ENCODE data around the gene MRPS11. TPM values are rescaled to one million over a fixed set of nuclear protein-coding genes. Genes with fewer than 3 reads are reported as not detected.

MRPS11 gene
- total and polyA plus RNA-seq, 2 donors from 2014 or later, result 35.2 to 96.8 TPM

DNA sequence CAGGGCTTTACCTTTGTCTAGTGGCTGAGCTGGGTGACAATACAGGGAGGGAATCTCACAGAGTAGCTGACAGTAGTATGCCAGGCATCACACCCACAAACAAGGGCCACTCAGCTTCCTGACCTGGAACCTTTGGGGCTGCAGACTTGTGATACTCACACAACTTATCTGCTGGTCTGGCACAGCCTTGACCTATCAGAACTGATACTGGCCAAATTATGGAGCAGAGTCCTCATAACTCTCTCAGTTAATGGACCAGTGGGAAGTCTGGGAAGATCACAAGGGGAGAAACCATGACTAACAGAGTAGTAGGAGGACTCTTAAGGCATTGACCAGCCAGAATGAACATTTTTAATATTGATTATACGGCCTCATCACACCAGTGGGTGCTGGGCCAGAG lies 19.8 kb upstream of the MRPS11 start:
- Histone ChIP-seq H3K36me3 (ENCODE audit: control insufficient read depth in 2 of 3, insufficient read depth in 3 of 3, low read length in 3 of 3) (no peaks in the 10 kb centered on the region), H3K9me3 (ENCODE audit: control insufficient read depth in 2 of 3, insufficient read depth in 1 of 3, low read length in 3 of 3) (peaks cover 0 to 7% (median 0%) of the 10 kb centered on the region in 3 donors), H3K27ac (ENCODE audit: low read depth in 2 of 2, low read length in 2 of 2) (no peak overlapping the region), H3K9ac (ENCODE audit: low read length in 3 of 3) (no peak overlapping the region), H3K4me1 (ENCODE audit: control insufficient read depth in 2 of 3, insufficient read depth in 2 of 3, low read depth in 1 of 3, low read length in 3 of 3) (no peaks in the 10 kb centered on the region), H3K27me3 (ENCODE audit: control insufficient read depth, insufficient read depth, low read length) (no peaks in the 10 kb centered on the region), H3K4me3 (ENCODE audit: low read length in 3 of 3) (no peak overlapping the region)
- FAIRE-seq (no peak), DNase-seq (no peak)
- intact Hi-C loops (cut with DNase I), result no loop called here
- TF ChIP-seq, protein P1, sequence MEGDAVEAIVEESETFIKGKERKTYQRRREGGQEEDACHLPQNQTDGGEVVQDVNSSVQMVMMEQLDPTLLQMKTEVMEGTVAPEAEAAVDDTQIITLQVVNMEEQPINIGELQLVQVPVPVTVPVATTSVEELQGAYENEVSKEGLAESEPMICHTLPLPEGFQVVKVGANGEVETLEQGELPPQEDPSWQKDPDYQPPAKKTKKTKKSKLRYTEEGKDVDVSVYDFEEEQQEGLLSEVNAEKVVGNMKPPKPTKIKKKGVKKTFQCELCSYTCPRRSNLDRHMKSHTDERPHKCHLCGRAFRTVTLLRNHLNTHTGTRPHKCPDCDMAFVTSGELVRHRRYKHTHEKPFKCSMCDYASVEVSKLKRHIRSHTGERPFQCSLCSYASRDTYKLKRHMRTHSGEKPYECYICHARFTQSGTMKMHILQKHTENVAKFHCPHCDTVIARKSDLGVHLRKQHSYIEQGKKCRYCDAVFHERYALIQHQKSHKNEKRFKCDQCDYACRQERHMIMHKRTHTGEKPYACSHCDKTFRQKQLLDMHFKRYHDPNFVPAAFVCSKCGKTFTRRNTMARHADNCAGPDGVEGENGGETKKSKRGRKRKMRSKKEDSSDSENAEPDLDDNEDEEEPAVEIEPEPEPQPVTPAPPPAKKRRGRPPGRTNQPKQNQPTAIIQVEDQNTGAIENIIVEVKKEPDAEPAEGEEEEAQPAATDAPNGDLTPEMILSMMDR (IDR thresholded peaks at IDR 0.05; ENCODE audit: borderline replicate concordance, extremely low read depth, insufficient read depth), result no peak

DNA sequence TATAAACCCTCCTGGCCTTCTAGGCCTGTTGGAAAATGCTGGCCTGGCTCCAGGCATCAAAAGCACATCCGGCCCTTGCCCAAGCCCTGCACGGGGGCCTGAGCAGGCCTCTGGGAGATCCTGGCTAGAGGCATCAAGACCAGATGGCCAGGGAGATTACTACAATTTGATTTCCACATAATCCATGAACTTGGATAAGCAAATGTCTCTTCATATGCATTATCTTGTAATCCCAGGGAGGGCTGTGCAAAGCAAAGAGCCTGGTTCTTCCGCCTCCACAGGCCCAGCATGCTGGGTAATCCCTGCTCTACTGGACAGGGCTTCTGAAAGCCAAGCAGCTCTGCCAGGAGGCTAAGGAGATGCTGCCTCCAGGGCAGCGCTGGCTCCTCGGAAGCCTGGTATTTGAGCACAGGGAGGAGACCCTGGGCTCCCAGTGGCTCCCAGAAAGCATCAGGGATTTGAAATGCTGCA lies 18.5 kb upstream of the MRPS11 start:
- Histone ChIP-seq H3K27ac (ENCODE audit: low read depth in 2 of 2, low read length in 2 of 2) (no peak overlapping the region), H3K4me3 (ENCODE audit: low read length in 3 of 3) (no peak overlapping the region), H3K9ac (ENCODE audit: low read length in 3 of 3) (no peak overlapping the region), H3K9me3 (ENCODE audit: control insufficient read depth in 2 of 3, insufficient read depth in 1 of 3, low read length in 3 of 3) (no peaks in the 10 kb centered on the region), H3K27me3 (ENCODE audit: control insufficient read depth, insufficient read depth, low read length) (no peaks in the 10 kb centered on the region), H3K4me1 (ENCODE audit: control insufficient read depth in 2 of 3, insufficient read depth in 2 of 3, low read depth in 1 of 3, low read length in 3 of 3) (no peaks in the 10 kb centered on the region), H3K36me3 (ENCODE audit: control insufficient read depth in 2 of 3, insufficient read depth in 3 of 3, low read length in 3 of 3) (no peaks in the 10 kb centered on the region)
- TF ChIP-seq, protein P1 (IDR thresholded peaks at IDR 0.05; ENCODE audit: borderline replicate concordance, extremely low read depth, insufficient read depth), result no peak
- intact Hi-C loops (cut with DNase I), result no loop called here
- no peak for FAIRE-seq
- DNase-seq, result no peak

DNA sequence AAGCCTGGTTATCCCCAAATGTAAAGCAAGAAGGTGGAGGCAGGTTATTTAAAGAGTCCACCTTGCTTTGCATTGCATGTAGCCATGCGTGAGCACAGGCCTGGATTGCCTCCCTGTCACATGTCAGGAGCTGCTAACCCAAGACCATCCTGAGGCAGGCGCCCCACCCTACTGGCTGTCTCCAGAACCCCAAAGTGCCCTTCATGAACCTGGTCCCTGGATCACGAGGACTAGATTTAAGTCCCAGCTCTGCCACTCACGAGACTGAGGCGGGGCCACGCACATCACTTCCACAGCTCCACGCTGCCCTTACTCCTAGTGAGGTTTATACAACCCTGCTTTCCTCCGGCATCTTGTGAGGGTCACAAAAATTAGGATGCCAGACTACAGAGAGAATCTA lies 17.9 kb upstream of the MRPS11 start:
- Histone ChIP-seq H3K4me3 (ENCODE audit: low read length in 3 of 3) (no peak overlapping the region), H3K27me3 (ENCODE audit: control insufficient read depth, insufficient read depth, low read length) (no peaks in the 10 kb centered on the region), H3K36me3 (ENCODE audit: control insufficient read depth in 2 of 3, insufficient read depth in 3 of 3, low read length in 3 of 3) (no peaks in the 10 kb centered on the region), H3K9me3 (ENCODE audit: control insufficient read depth in 2 of 3, insufficient read depth in 1 of 3, low read length in 3 of 3) (no peaks in the 10 kb centered on the region), H3K4me1 (ENCODE audit: control insufficient read depth in 2 of 3, insufficient read depth in 2 of 3, low read depth in 1 of 3, low read length in 3 of 3) (peaks cover 0 to under 1% (median 0%) of the 10 kb centered on the region in 3 donors), H3K9ac (ENCODE audit: low read length in 3 of 3) (no peak overlapping the region), H3K27ac (ENCODE audit: low read depth in 2 of 2, low read length in 2 of 2) (no peak overlapping the region)
- no peak for DNase-seq
- intact Hi-C loops (cut with DNase I), result no loop called here
- FAIRE-seq, result no peak
- TF ChIP-seq, protein P1 (IDR thresholded peaks at IDR 0.05; ENCODE audit: borderline replicate concordance, extremely low read depth, insufficient read depth), result no peak

Measured in kidney (tissue), 14 donors.